Measurements from ENCODE around the gene PRDM8. TPM values are rescaled to one million over a fixed set of nuclear protein-coding genes. Genes with fewer than 3 reads are reported as not detected.

The PRDM8 gene
- total and polyA plus RNA-seq, 2 of the 8 experiments (the other 6 are each of a cell fraction or from before 2014, with no cell fraction given) = not detected

DNA sequence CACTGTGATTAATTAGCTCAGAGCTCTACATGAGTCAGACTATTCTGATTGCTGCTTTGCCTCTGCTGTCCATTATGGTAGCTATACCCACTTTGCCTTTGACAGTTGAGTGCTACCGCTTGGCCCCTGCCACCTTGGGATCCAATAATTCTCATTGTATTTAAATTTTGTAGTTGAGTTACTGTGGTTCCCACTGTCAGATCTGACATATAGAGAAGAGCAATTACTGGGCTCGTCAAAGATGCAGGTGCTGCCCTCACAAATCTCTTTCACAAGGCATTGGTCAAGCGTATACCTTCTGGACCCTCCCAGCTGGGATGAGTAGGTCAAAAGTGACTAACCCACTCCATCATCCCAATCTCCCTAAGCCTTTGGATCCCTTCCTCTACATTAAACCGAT is 18.3 kb upstream of the PRDM8 start (continued):
- no peak for TF ChIP-seq JUND (IDR thresholded peaks at IDR 0.05; ENCODE audit: low read length)

Measured in H1 (cell line).